Endothelial cell of hepatic sinusoid (primary cell): Measurements from ENCODE around the gene MAGI1.
"Not testable (repeated sequence)": the region's sequence is repeated elsewhere in the genome, so short reads cannot be mapped to it uniquely, and the experiment has no call there.

Experiments
- in situ Hi-C: cut with HindIII; loops from 2 replicates; pipeline ENCODE4 v1.10.0; 2017; ENCODE audit warnings: low sequenced_read_pairs

MAGI1 gene

DNA sequence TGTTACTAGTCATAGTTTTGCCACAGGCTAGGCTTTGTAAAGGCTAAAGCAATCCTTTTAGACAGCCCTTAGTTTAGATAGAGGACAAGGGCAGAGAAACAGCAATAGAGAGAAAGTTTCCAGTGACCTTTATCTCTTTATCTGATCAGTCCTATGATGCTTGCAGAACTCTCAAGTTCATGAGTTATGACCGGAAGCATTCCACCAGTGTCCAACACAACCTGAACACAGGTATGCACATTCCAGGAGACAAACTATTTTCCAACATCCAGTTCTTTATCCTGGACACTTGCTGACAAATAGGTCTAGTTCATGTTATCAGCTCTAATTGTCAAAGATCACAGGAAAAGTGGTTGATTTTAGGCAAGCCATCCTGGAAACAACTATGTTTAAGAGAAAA, 422.2 kb downstream of the MAGI1 start:
- in situ Hi-C loops: no loop called here

DNA sequence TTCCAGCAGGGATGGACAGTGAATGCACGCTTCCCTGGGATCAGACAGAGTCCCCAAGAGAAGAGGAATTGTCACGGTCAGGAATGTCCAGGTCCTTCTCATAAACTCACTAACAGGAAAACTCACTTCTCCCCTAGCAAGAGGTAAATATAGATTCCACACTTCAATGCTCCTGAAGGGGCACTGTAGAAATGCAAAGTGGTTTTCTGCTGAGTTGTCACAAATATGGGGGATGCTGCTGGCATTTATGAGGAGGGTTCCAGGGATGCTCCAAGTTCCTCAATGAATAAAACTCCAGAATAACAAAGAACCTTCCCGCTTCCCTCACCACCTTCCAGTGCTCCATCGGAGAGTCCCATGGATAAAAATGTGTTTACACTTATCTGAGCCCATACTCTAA, 423.4 kb downstream of the MAGI1 start:
- in situ Hi-C loops: no loop called here

DNA sequence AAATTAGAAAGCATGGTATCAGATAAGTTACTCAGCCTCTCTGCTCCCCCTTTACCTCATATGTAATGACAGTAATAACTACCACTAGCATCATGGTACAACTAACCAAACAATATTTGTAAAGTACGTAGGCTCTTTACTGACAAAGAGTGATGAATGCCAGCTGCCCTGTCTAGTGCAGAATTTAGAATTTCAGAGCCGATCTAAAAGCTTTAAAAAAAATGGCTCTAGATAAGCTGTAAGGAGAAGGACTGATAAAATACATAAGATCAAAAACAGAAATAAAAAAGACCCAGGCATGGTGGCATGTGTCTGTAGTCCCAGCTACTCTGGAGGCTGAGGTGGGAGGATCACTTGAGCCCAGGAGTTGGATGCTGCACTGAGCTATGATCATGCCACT, 424.1 kb downstream of the MAGI1 start:
- in situ Hi-C loops: no loop called here

DNA sequence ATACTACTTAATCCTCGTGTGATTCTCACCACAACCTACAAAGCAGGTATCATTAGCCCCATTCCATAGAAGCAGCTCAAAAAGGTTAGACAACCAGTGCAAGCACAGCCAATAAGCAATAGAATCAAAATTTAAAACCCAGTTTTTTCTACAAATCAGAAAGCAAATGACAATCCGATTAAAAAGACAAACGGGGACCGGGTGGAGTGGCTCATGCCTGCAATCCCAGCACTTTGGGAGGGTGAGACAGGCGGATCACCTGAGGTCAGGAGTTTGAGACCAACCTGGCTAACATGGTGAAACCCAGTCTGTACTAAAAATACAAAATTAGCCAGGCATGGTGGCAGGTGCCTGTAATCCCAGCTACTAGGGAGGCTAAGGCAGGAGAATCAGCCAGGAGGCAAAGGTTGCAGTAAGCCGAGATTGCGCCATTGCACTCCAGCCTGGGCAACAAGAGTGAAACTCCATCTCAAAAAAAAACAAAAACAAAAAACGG, 430.7 kb downstream of the MAGI1 start:
- in situ Hi-C loops: not testable (repeated sequence)

DNA sequence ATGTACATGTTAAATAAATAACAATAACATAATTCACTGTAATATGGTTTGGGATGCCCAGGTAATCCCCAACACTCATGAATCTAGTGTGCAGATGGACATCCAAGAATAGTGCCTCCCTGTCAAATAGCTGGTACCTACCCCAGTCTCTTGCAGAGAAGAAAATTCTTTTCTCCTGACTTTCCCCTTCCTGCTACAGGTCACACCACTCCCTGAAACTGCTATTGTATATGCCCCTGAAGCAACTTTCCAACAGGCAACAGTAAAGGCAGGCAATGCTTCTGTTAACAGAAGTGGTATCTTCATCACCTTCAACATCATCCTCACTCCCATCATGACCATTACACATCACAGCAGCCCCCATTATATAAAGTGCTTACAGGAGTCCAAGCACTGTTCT, 431.6 kb downstream of the MAGI1 start:
- in situ Hi-C loops: no loop called here

DNA sequence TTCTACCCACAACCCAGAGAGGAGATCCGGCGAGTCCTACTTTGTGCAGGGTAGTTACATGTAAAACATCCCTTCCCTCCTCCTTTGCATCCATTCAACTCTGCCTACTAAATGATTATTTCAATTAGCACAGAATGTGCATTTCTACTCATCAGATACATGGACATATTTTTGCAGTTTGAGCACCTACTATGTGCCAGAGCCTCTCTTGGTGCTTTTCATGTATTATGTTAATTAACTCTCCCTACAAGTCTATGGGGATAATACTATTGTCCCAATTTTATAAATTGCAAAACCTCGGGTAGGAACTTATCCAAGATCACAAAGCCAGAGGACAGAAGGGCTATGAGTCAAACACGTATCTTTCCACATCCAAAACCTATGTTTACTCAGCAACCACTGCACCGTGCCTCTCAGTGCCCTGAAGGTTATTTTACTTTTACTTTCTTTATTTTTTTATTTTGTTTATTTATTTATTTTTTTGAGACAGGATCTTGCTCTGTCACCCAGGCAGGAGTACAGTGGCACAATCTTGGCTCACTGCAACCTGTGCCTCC, 432.8 kb downstream of the MAGI1 start:
- in situ Hi-C loops: no loop called here

DNA sequence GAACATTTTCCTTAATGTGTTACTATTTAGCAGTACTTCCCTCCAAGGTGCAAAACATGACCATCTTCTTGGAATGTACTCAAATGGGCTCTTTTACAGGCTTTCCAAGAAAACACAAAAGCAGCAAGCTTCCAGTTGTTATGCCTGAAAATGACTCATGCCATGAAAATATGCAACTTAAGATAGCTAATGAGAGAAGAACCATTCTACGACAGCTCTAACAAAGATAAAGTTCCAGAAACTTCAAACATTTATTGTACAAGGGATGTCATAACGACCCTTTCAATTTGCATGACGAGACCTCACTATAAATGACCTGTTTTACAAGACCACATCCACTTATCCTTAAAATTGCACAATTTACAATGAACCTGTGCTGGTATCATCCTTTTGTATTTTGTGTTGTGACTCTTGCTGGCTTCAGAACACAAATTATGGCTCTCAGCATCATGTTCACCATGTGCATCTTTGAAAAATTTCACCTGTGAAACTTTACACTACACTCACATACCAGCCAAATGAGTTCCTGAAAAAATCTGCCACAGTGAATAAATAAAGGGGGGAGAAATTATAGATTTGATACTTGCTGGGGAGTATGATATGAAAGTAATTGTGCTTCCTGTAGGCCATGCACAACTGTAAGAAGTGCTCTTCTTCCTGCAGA, 433.7 kb downstream of the MAGI1 start:
- in situ Hi-C loops: no loop called here

- in situ Hi-C loops: no loop called here
Measured at GRCh38 chr3:65603631-65604030, 435.1 kb downstream of the MAGI1 start.

DNA sequence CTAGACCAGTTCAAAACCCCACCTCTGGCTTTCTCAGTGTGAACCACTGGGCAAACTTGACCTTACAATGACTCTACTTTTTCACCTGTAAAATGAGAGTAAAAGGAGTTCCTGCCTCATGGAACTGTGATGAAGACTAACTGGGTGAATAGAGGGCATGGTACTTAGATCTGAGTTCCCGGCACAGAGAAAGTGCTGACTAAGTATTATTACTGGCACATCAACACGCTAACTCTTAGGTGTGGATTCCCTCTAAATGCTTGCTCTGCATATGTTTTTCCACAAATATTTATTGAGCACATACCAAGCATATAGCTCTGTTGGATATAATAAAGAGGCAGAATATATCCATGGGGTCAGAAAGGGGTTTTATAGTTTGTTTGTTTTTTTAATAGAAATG, 437.8 kb downstream of the MAGI1 start:
- in situ Hi-C loops: no loop called here

DNA sequence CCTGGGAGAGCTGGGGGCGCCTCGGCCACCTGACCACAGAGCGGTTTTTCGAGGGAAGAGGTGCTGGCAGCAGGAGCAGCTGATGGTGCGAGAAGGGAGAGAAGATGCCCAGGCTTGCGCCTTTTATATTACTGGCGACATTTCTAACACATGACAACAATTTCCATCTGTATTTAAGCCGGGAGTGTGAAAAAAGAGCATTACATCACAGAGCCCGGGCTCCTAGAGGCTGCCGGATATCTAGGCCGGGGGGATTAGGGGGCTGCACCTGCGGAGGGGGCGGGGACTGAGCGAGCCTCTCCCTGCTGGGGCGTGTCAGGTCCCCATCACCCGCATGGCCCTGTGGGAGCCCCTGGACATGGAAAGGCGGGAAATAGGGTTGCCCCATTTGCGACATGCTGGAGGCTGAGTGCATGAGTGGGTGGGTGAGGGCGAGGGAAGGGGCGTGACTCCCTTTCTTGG, 440.7 kb downstream of the MAGI1 start:
- in situ Hi-C loops: no loop called here

- in situ Hi-C loops: no loop called here
Measured at GRCh38 chr3:65597226-65597951, 441.3 kb downstream of the MAGI1 start.

GRCh38 chr3:65596571-65597225, 442.0 kb downstream of the MAGI1 start:
- in situ Hi-C loops: no loop called here

GRCh38 chr3:65596029-65596300, 442.8 kb downstream of the MAGI1 start:
- in situ Hi-C loops: no loop called here

- in situ Hi-C loops: no loop called here
Measured at GRCh38 chr3:65595222-65596028, 443.3 kb downstream of the MAGI1 start.

- in situ Hi-C loops: no loop called here
Measured at GRCh38 chr3:65593780-65594752, 444.7 kb downstream of the MAGI1 start.

DNA sequence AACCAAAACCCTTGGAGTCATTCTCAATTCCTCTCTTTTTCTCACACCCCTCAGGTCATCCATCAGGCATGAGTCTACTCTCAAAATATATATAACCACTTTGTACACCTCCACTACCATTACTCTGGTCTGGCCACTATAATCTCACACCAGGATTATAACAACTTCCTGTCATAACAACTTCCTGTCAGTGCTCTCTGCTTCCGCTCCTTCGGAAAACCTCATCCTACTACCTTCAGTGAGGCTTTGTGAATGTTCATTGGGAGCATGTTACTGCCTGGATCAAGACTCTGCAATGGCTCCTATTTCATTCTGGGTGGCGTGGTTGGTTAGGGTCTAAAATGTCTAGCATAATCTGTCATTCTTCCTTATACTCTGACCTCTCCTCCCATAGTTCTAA, 447.4 kb downstream of the MAGI1 start:
- in situ Hi-C loops: no loop called here

DNA sequence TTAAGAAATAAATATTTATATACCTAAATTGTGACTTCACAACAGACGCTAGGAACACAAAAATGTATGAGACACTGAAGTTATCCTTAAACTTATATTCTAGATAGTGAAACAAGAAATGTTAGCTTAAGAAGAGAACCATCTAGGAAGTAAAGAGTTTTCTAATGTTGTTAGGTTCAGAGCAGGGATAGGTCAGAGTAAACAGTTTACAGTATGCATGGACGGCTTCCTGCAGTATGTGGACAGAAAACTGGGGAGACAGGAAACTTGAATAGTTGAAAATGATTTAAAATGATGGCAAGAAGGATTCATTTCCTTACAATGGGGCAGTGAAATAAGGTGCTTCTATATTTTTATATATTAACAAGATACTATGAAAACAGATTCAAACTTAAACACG, 449.8 kb downstream of the MAGI1 start:
- in situ Hi-C loops: no loop called here

GRCh38 chr3:65587650-65588439, 450.9 kb downstream of the MAGI1 start:
- in situ Hi-C loops: no loop called here

GRCh38 chr3:65584913-65585312, 453.8 kb downstream of the MAGI1 start:
- in situ Hi-C loops: no loop called here
